ENCODE data around the gene ARHGEF12. TPM values are rescaled to one million over a fixed set of nuclear protein-coding genes. Genes with fewer than 3 reads are reported as not detected.

ARHGEF12 gene
- total RNA-seq, 2 donors from 2014 or later, result 77.6 to 101 TPM

- DNase-seq (ENCODE audit: low spot score), result no peak
- intact Hi-C loops (cut with DNase I), result no loop called here
Measured at GRCh38 chr11:120399307-120399706, 63.1 kb downstream of the ARHGEF12 start.

DNA sequence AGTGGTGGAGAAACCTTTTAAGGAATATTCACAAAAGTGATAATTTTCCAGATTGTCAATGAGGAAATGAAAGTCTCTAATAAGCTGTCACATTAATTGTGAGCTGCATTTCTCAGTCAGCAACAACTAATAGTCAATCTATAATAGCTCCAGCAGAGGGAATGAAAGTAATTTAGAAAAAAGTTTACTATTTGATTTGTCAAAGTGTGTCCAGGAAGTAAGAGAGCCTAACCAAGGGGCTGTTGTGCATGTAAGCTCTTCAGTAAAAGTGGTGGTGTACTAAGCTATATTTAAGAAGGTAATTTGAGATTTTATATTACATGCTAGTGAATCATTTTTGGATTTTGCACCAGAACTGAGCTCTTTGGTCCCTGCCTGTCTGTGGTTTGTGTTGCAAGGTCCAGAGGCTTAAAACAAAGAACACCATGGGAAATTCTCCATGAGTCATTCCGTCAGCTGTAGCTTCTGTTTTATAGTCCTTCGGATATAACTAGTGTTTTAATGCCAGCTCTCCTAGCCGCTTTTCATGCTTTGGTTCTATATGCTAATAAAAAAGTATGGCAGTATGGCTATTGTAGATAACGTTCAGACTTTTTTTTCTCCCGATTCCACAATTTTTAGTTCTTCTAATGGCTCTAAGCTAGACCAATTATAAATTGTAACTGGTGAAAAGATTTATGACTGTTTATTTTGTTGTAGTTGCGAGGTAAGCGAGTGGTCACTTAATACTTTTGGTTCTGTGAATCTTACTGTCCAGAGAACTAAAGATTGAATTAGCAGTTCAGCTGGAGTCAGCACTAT, 64.6 kb downstream of the ARHGEF12 start:
- intact Hi-C loops (cut with DNase I), result no loop called here
- no peak for DNase-seq (ENCODE audit: low spot score)

GRCh38 chr11:120401506-120401905, 65.3 kb downstream of the ARHGEF12 start:
- no peak for DNase-seq (ENCODE audit: low spot score)
- intact Hi-C loops (cut with DNase I), result no loop called here

DNA sequence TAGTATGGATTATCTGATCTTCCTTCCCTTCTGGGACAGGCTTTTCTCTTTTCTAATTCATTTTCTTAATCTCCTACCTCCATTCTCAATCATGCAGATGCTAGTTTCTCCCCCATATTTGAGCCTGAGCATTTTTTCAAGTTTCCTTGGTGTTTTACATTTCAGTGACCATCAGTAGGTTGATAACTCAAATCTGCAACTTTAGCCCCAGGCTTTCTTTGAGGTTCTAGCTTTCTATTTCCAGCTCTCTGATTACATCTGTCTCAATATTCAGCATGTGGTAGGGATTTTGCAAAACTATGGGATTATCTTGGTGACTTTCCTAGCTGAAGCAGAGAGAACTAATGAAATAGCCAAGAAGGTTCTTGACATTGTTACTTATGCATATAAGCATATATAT, 67.8 kb downstream of the ARHGEF12 start:
- intact Hi-C loops (cut with DNase I), result no loop called here
- no peak for DNase-seq (ENCODE audit: low spot score)

DNA sequence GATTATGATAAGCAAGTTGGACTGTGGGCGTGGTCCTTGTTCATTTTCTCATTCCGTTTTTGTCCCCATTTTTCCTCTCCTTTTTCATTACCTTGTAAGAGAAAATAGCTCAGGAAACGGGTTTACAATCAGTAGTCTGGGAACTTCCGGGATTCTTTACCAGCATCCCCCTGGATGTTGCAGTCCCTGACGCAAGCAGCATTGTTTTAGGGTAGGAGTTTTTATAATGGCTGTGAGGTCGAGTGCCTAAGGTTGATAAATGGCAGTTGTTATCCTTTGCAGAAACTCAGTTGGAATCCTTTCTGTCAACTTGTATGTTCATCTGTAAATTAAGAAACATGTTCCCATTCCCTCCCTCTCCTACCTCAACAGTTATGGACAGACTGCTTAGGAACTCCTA, 68.3 kb downstream of the ARHGEF12 start:
- DNase-seq (ENCODE audit: low spot score), result no peak
- intact Hi-C loops (cut with DNase I), result no loop called here

DNA sequence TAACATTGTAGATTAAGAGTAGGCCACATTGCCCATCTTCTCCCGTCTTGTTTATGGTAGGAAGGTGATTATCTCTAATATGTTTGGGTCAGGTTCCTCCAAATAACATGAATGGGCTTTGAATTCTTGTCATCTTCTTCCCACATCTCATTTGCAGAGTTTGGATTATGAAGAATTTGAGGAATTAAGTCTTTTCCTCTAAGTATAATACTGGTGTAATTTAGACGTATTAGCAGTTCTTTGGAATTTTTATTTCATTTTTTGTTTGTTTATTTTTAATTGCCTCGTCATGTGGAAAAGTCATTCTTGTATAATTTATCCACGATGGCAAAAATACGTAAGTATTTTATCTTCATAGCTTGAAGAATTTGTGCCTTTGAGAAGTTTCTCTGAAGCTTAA, 73.4 kb downstream of the ARHGEF12 start:
- DNase-seq (ENCODE audit: low spot score), result no peak
- intact Hi-C loops (cut with DNase I), result loop anchor here in 1 of 2 donors (10.0 kb wide), 1 partner anchor 55 kb away; no protein-coding TSS in a partner anchor

DNA sequence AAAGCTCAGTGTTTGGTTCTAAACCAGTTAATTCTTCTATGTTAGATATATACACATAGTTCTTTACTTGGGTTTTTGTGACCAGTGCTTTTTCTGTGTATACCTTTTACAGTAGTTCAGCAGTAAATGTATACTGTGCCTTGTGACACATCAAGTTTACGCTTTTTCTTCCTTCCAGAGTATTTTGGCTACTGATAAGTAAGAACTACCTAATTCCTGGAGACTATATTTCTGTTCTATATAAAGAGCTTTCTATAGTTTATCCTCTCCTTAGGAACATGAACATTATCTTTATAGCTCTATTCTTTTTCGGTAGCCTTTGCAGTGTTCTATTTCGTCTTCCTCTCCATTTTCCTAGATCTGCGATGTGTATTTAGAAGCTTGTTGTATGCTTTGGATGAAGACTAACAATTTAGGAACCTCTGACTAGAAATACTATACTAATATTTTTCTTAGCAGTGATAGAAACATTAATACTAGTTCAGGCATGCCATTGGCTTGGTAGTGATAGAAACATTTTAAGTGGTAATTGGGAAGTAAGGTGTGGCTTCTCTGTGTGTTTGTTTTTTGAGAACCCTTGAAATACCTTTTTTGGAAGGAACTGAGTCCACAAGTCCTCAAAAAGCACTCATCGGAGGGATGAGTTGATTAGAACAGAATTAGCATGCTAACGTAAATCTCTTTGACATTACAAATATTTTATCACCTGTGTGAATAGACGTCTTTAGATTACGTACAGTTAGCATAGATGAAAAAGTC, 74.6 kb downstream of the ARHGEF12 start:
- DNase-seq (ENCODE audit: low spot score), result no peak
- intact Hi-C loops (cut with DNase I), result loop anchor here in 1 of 2 donors (10.0 kb wide), 1 partner anchor 56 kb away; no protein-coding TSS in a partner anchor

DNA sequence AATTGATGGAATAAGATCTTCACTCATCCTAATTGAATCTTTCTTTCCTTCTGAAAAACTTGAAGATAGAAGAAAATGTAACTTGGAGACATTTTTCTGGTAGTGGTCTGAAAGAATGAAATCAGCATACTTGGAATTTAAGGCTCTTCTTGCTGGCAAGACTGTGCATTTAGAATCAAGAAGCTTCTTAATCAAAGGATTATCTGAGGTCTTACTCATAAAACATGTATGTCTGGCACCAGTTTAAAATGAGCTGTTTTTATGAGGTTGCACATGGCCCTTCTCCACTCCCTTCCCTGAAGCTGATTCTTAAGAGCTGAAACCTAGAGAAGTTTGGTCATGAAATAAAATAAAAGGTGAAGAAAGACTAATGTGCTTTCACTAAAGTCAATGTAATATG, 77.3 kb downstream of the ARHGEF12 start:
- DNase-seq (ENCODE audit: low spot score), result no peak
- intact Hi-C loops (cut with DNase I), result loop anchor here in 1 of 2 donors (10.0 kb wide), 1 partner anchor 59 kb away; no protein-coding TSS in a partner anchor

DNA sequence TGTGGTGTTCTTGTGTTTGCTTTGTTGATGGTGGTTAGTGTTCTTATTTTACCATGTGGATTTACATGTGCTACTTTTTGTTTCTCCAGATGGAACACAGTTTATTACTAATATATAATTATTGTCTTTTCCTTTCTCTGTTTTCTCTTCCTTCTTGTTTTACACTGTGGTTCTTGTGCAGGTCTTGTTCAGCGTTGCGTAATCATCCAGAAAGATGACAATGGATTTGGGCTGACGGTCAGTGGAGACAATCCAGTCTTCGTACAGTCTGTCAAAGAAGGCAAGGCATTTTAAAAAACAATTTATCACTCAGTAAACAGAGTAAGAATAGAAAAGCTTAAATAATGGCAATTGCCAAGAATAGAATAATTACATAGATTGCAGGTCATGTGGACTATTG, 84.4 kb downstream of the ARHGEF12 start:
- no peak for DNase-seq (ENCODE audit: low spot score)
- intact Hi-C loops (cut with DNase I), result no loop called here

GRCh38 chr11:120424185-120424969, 88.2 kb downstream of the ARHGEF12 start:
- DNase-seq (ENCODE audit: low spot score), result no peak
- intact Hi-C loops (cut with DNase I), result no loop called here

DNA sequence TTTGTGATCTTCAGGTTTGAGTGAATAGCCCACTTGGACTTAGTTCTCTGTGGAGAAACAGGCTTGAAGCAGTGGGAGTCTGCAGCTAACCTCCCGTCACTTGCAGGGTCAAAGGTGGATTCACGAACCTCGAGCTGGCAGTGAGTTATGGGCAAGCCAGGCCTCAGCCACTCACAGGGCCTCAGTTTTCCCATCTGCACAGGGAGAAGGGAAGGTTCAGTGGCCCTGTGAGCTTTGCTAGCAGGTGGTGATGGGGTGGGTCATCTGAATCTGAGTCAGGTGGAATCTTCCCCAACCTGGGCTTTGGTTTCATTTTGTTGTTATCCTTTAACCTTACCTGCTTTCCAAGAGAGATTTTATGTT, 88.7 kb downstream of the ARHGEF12 start:
- DNase-seq (ENCODE audit: low spot score), result no peak
- intact Hi-C loops (cut with DNase I), result no loop called here

- DNase-seq (ENCODE audit: low spot score), result no peak
- intact Hi-C loops (cut with DNase I), result no loop called here
Measured at GRCh38 chr11:120425527-120425926, 89.3 kb downstream of the ARHGEF12 start.

- intact Hi-C loops (cut with DNase I), result loop anchor here in 1 of 2 donors (5.0 kb wide), 1 partner anchor 93 kb away; the partner anchor contains the start of gene ARHGEF12
- DNase-seq (ENCODE audit: low spot score), result no peak
Measured at GRCh38 chr11:120430146-120430545, 93.9 kb downstream of the ARHGEF12 start.

DNA sequence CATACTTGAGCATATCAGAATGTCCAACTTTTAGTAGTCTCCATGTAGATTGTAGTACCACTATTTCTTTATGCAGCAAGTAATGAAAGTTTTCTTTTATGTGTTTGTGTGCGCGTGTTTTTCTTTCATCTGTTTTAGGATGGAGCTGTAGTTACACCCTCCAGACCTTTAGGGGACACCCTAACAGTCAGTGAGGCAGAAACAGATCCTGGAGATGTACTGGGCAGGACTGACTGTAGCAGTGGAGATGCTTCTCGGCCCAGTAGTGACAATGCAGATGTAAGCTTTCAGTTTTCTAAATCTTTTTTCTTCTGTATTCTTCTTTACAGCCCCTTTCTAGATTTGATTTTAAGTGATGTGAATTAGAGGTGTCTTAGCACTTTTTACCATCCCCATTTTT, 95.4 kb downstream of the ARHGEF12 start:
- intact Hi-C loops (cut with DNase I), result loop anchor here in 1 of 2 donors (5.0 kb wide), 1 partner anchor 94 kb away; the partner anchor contains the start of gene ARHGEF12
- no peak for DNase-seq (ENCODE audit: low spot score)

GRCh38 chr11:120432056-120433018, 96.1 kb downstream of the ARHGEF12 start:
- DNase-seq (ENCODE audit: low spot score), result no peak

GRCh38 chr11:120441592-120441991, 105.4 kb downstream of the ARHGEF12 start:
- DNase-seq (ENCODE audit: low spot score), result no peak
- intact Hi-C loops (cut with DNase I), result no loop called here

More at GRCh38 chr11:120432056-120433018, 96.1 kb downstream of the ARHGEF12 start:
- intact Hi-C loops (cut with DNase I), result loop anchor here in 1 of 2 donors (5.0 kb wide), 1 partner anchor 95 kb away; the partner anchor contains the start of gene ARHGEF12

DNA sequence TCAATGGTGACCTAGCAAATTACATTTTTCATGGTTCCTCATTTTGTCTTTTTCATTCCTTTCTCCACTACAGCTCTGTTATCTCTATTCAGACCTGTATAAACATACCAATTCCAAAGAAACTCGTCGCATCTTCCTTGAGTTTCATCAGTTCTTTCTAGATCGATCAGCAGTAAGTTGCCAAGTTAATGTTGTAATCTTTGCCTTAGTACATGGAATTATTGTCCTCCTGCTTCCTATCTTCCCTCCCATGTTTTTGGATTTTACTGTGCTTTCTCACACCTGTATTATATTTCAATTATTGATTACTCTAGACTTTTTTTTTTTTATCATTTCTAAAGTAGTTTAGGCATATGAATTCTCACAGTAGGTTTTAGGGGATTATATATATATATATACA, 105.8 kb downstream of the ARHGEF12 start:
- no peak for DNase-seq (ENCODE audit: low spot score)
- intact Hi-C loops (cut with DNase I), result no loop called here

GRCh38 chr11:120446802-120447201, 110.6 kb downstream of the ARHGEF12 start:
- intact Hi-C loops (cut with DNase I), result no loop called here
- DNase-seq (ENCODE audit: low spot score), result no peak
